ENCODE results near the gene IFI35.

The IFI35 gene

GRCh38 chr17:43034894-43035293, 28.3 kb downstream of the IFI35 start:
- DNase-seq (ENCODE audit: extremely low spot score): no peak
- CTCF ChIA-PET: interaction anchor here (0.6 kb wide), 1 partner anchor 98 kb away, joined by 3 read pairs; no protein-coding TSS in a partner anchor
- TF ChIP-seq HDGF (IDR thresholded peaks at IDR 0.05; ENCODE audit: borderline replicate concordance) (no peak), FOXK2 (IDR thresholded peaks at IDR 0.05) (no peak), TARDBP (IDR thresholded peaks at IDR 0.05) (no peak), FOXA1 (IDR thresholded peaks at IDR 0.05) (no peak), SP1 (IDR thresholded peaks at IDR 0.05) (no peak), PKNOX1 (IDR thresholded peaks at IDR 0.05) (no peak), CTBP1 (IDR thresholded peaks at IDR 0.05; ENCODE audit: borderline replicate concordance) (no peak), NFRKB (IDR thresholded peaks at IDR 0.05) (no peak), SUZ12 (IDR thresholded peaks at IDR 0.05) (no peak), BHLHE40 (IDR thresholded peaks at IDR 0.05; ENCODE audit: borderline replicate concordance) (no peak), ELF4 (IDR thresholded peaks at IDR 0.05) (no peak), FOXM1 (IDR thresholded peaks at IDR 0.05; ENCODE audit: borderline replicate concordance) (no peak), L3MBTL2 (conservative IDR thresholded peaks at IDR 0.05) (no peak), LEF1 (IDR thresholded peaks at IDR 0.05; ENCODE audit: borderline replicate concordance) (no peak), ZNF384 (IDR thresholded peaks at IDR 0.05) (no peak), ARNT (IDR thresholded peaks at IDR 0.05) (no peak)
- POLR2A ChIA-PET: interaction anchor here (2.7 kb wide), 1 partner anchor 10 kb away, joined by 10 read pairs; the partner anchor contains the start of gene RND2

- CTCF ChIA-PET: no interaction called here
- no peak for DNase-seq (ENCODE audit: extremely low spot score)
- TF ChIP-seq ARNT (IDR thresholded peaks at IDR 0.05): no peak
- no peak for TF ChIP-seq SUZ12 (IDR thresholded peaks at IDR 0.05)
- no peak for TF ChIP-seq NFRKB (IDR thresholded peaks at IDR 0.05)
- no peak for TF ChIP-seq SP1 (IDR thresholded peaks at IDR 0.05)
- no peak for TF ChIP-seq CTBP1 (IDR thresholded peaks at IDR 0.05; ENCODE audit: borderline replicate concordance)
- TF ChIP-seq L3MBTL2 (conservative IDR thresholded peaks at IDR 0.05): no peak
- TF ChIP-seq FOXK2 (IDR thresholded peaks at IDR 0.05): no peak
- TF ChIP-seq HDGF (IDR thresholded peaks at IDR 0.05; ENCODE audit: borderline replicate concordance): no peak
- TF ChIP-seq ELF4 (IDR thresholded peaks at IDR 0.05): no peak
- TF ChIP-seq BHLHE40 (IDR thresholded peaks at IDR 0.05; ENCODE audit: borderline replicate concordance): no peak
- no peak for TF ChIP-seq FOXM1 (IDR thresholded peaks at IDR 0.05; ENCODE audit: borderline replicate concordance)
- no peak for TF ChIP-seq PKNOX1 (IDR thresholded peaks at IDR 0.05)
- no peak for TF ChIP-seq FOXA1 (IDR thresholded peaks at IDR 0.05)
- TF ChIP-seq LEF1 (IDR thresholded peaks at IDR 0.05; ENCODE audit: borderline replicate concordance): no peak
- no peak for TF ChIP-seq ZNF384 (IDR thresholded peaks at IDR 0.05)
- TF ChIP-seq TARDBP (IDR thresholded peaks at IDR 0.05): no peak
- POLR2A ChIA-PET: no interaction called here
Observed at GRCh38 chr17:43039646-43040045, 33.1 kb downstream of the IFI35 start.

- TF ChIP-seq FOXA1 (IDR thresholded peaks at IDR 0.05) (no peak), TARDBP (IDR thresholded peaks at IDR 0.05) (no peak), FOXM1 (IDR thresholded peaks at IDR 0.05; ENCODE audit: borderline replicate concordance) (no peak), NFRKB (IDR thresholded peaks at IDR 0.05) (no peak), ELF4 (IDR thresholded peaks at IDR 0.05) (no peak), ZNF384 (IDR thresholded peaks at IDR 0.05) (no peak), LEF1 (IDR thresholded peaks at IDR 0.05; ENCODE audit: borderline replicate concordance) (no peak), SP1 (IDR thresholded peaks at IDR 0.05) (no peak), L3MBTL2 (conservative IDR thresholded peaks at IDR 0.05) (no peak)
- CTCF ChIA-PET: no interaction called here
- POLR2A ChIA-PET: no interaction called here
- no peak for DNase-seq (ENCODE audit: extremely low spot score)
Observed at GRCh38 chr17:43040655-43041054, 34.1 kb downstream of the IFI35 start.

GRCh38 chr17:43042025-43042628, 35.5 kb downstream of the IFI35 start:
- CTCF ChIA-PET: interaction anchor here (0.8 kb wide), 1 partner anchor 12 kb away, joined by 3 read pairs; no protein-coding TSS in a partner anchor
- no peak for DNase-seq (ENCODE audit: extremely low spot score)
- POLR2A ChIA-PET: no interaction called here
- TF ChIP-seq NFRKB (IDR thresholded peaks at IDR 0.05) (no peak), ARNT (IDR thresholded peaks at IDR 0.05) (no peak), FOXK2 (IDR thresholded peaks at IDR 0.05) (no peak), CTBP1 (IDR thresholded peaks at IDR 0.05; ENCODE audit: borderline replicate concordance) (no peak), PKNOX1 (IDR thresholded peaks at IDR 0.05) (no peak), FOXM1 (IDR thresholded peaks at IDR 0.05; ENCODE audit: borderline replicate concordance) (no peak), ELF4 (IDR thresholded peaks at IDR 0.05) (no peak), TARDBP (IDR thresholded peaks at IDR 0.05) (no peak), SP1 (IDR thresholded peaks at IDR 0.05) (no peak), SUZ12 (IDR thresholded peaks at IDR 0.05) (no peak), BHLHE40 (IDR thresholded peaks at IDR 0.05; ENCODE audit: borderline replicate concordance) (no peak), L3MBTL2 (conservative IDR thresholded peaks at IDR 0.05) (no peak), FOXA1 (IDR thresholded peaks at IDR 0.05) (no peak), HDGF (IDR thresholded peaks at IDR 0.05; ENCODE audit: borderline replicate concordance) (no peak), LEF1 (IDR thresholded peaks at IDR 0.05; ENCODE audit: borderline replicate concordance) (no peak), ZNF384 (IDR thresholded peaks at IDR 0.05) (no peak)

GRCh38 chr17:43043307-43043706, 36.7 kb downstream of the IFI35 start:
- ChIA-PET CTCF (no interaction called here), POLR2A (interaction anchor here (0.8 kb wide), 1 partner anchor 46 kb away, joined by 3 read pairs; no protein-coding TSS in a partner anchor)
- no peak for DNase-seq (ENCODE audit: extremely low spot score)
- TF ChIP-seq FOXA1 (IDR thresholded peaks at IDR 0.05): no peak

GRCh38 chr17:43044024-43044423, 37.4 kb downstream of the IFI35 start:
- POLR2A ChIA-PET: no interaction called here
- DNase-seq (ENCODE audit: extremely low spot score): no peak
- CTCF ChIA-PET: interaction anchor here (0.6 kb wide), 1 partner anchor 24 kb away, joined by 4 read pairs; no protein-coding TSS in a partner anchor
- TF ChIP-seq SP1 (IDR thresholded peaks at IDR 0.05): no peak
- TF ChIP-seq NFRKB (IDR thresholded peaks at IDR 0.05): no peak
- no peak for TF ChIP-seq SUZ12 (IDR thresholded peaks at IDR 0.05)
- no peak for TF ChIP-seq ARNT (IDR thresholded peaks at IDR 0.05)
- no peak for TF ChIP-seq LEF1 (IDR thresholded peaks at IDR 0.05; ENCODE audit: borderline replicate concordance)
- no peak for TF ChIP-seq CTBP1 (IDR thresholded peaks at IDR 0.05; ENCODE audit: borderline replicate concordance)
- TF ChIP-seq FOXM1 (IDR thresholded peaks at IDR 0.05; ENCODE audit: borderline replicate concordance): no peak
- TF ChIP-seq ZNF384 (IDR thresholded peaks at IDR 0.05): no peak
- TF ChIP-seq TARDBP (IDR thresholded peaks at IDR 0.05): no peak
- no peak for TF ChIP-seq FOXA1 (IDR thresholded peaks at IDR 0.05)
- TF ChIP-seq BHLHE40 (IDR thresholded peaks at IDR 0.05; ENCODE audit: borderline replicate concordance): no peak
- TF ChIP-seq FOXK2 (IDR thresholded peaks at IDR 0.05): no peak
- TF ChIP-seq HDGF (IDR thresholded peaks at IDR 0.05; ENCODE audit: borderline replicate concordance): no peak
- no peak for TF ChIP-seq L3MBTL2 (conservative IDR thresholded peaks at IDR 0.05)
- no peak for TF ChIP-seq PKNOX1 (IDR thresholded peaks at IDR 0.05)
- no peak for TF ChIP-seq ELF4 (IDR thresholded peaks at IDR 0.05)

Data from HEK293T (cell line).